Measurements from ENCODE around the gene UBE3B. TPM values are rescaled to one million over a fixed set of nuclear protein-coding genes. Genes with fewer than 3 reads are reported as not detected.

UBE3B gene
- total RNA-seq, 1 donor from 2014 or later, result 34.4 TPM

GRCh38 chr12:109581334-109581691 is 103.9 kb downstream of the UBE3B start:
- H2AFZ ChIP-seq (ENCODE audit: low read depth, low read length), result no peak overlapping the region
- no peak overlapping the region for H3K4me2 ChIP-seq (ENCODE audit: low read length)
- FAIRE-seq, result no peak
- Mint-ChIP-seq H3K27me3 (ENCODE audit: low read depth, unreplicated experiment) (no peaks in the 10 kb centered on the region), H3K9me3 (ENCODE audit: unreplicated experiment) (no peaks in the 10 kb centered on the region), H3K4me3 (ENCODE audit: unreplicated experiment) (no peak overlapping the region), H3K27ac (ENCODE audit: unreplicated experiment) (no peak overlapping the region), H3K36me3 (ENCODE audit: low read depth, unreplicated experiment) (peaks cover 17% of the 10 kb centered on the region), H3K4me1 (ENCODE audit: low read depth, unreplicated experiment) (peaks cover 7% of the 10 kb centered on the region)
- no peak overlapping the region for H3K4me3 ChIP-seq (ENCODE audit: insufficient read depth, low read depth, low read length)
- no peak for DNase-seq (ENCODE audit: low read depth)
- no peaks in the 10 kb centered on the region for H3K4me1 ChIP-seq (ENCODE audit: insufficient read depth, low read length)
- H3K9me3 ChIP-seq (ENCODE audit: insufficient read depth, low read depth, low read length), result no peaks in the 10 kb centered on the region
- peaks cover 15% of the 10 kb centered on the region for H3K36me3 ChIP-seq (ENCODE audit: insufficient read depth, low read length)
- no peaks in the 10 kb centered on the region for H3K79me2 ChIP-seq (ENCODE audit: insufficient read depth, low read length)
- H3K27me3 ChIP-seq (ENCODE audit: insufficient read depth, low read length), result no peaks in the 10 kb centered on the region
- H4K20me1 ChIP-seq (ENCODE audit: insufficient read depth, low read length), result peaks cover 11% of the 10 kb centered on the region
- H3K27ac ChIP-seq (ENCODE audit: low read depth, low read length), result no peak overlapping the region
- TF ChIP-seq EZH2 (IDR thresholded peaks at IDR 0.05; ENCODE audit: insufficient read depth, low read length) (no peak), CTCF (IDR thresholded peaks at IDR 0.05; ENCODE audit: insufficient read depth, low read depth, low read length) (no peak)
- no peak overlapping the region for H3K9ac ChIP-seq (ENCODE audit: low read length)

- H3K27me3 Mint-ChIP-seq (ENCODE audit: low read depth, unreplicated experiment), result no peaks in the 10 kb centered on the region
- H2AFZ ChIP-seq (ENCODE audit: low read depth, low read length), result no peak overlapping the region
- no peaks in the 10 kb centered on the region for H3K9me3 ChIP-seq (ENCODE audit: insufficient read depth, low read depth, low read length)
- no peak overlapping the region for H3K9ac ChIP-seq (ENCODE audit: low read length)
- TF ChIP-seq CTCF (IDR thresholded peaks at IDR 0.05; ENCODE audit: insufficient read depth, low read depth, low read length) (no peak), EZH2 (IDR thresholded peaks at IDR 0.05; ENCODE audit: insufficient read depth, low read length) (no peak)
- H3K4me1 Mint-ChIP-seq (ENCODE audit: low read depth, unreplicated experiment), result peaks cover 7% of the 10 kb centered on the region
- H3K27me3 ChIP-seq (ENCODE audit: insufficient read depth, low read length), result no peaks in the 10 kb centered on the region
- peak; percentile 59 for DNase-seq (ENCODE audit: low read depth)
- H3K27ac ChIP-seq (ENCODE audit: low read depth, low read length), result no peak overlapping the region
- FAIRE-seq, result no peak
- H3K4me3 Mint-ChIP-seq (ENCODE audit: unreplicated experiment), result no peak overlapping the region
- no peak overlapping the region for H3K4me2 ChIP-seq (ENCODE audit: low read length)
- H3K9me3 Mint-ChIP-seq (ENCODE audit: unreplicated experiment), result no peaks in the 10 kb centered on the region
- H3K36me3 Mint-ChIP-seq (ENCODE audit: low read depth, unreplicated experiment), result peaks cover 17% of the 10 kb centered on the region
- H3K4me3 ChIP-seq (ENCODE audit: insufficient read depth, low read depth, low read length), result no peak overlapping the region
- H3K27ac Mint-ChIP-seq (ENCODE audit: unreplicated experiment), result no peak overlapping the region
- H4K20me1 ChIP-seq (ENCODE audit: insufficient read depth, low read length), result peaks cover 11% of the 10 kb centered on the region
- no peaks in the 10 kb centered on the region for H3K4me1 ChIP-seq (ENCODE audit: insufficient read depth, low read length)
- H3K36me3 ChIP-seq (ENCODE audit: insufficient read depth, low read length), result peaks cover 17% of the 10 kb centered on the region
- H3K79me2 ChIP-seq (ENCODE audit: insufficient read depth, low read length), result no peaks in the 10 kb centered on the region
Observed at GRCh38 chr12:109581856-109582255, 104.4 kb downstream of the UBE3B start.

DNA sequence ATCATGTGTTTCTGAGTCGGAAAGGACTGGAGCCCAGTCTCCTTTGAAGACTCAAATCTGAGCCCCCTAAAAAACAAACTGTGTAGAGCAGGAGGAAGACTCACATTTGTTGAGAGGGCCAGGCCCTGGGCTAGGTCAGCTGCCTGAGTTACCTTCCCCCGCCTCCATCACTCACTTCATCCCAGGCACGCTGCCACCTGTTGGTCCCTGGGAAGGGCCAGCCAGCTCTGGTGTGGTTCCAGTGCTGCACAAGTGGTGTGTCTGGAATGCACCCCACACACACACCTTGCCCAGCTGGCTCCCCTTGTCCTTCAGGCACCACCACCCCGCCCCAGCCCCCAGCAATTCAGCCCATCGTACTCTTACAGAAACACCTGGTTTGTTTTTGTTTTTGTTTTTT is 105.2 kb downstream of the UBE3B start:
- no peak overlapping the region for H3K27ac ChIP-seq (ENCODE audit: low read depth, low read length)
- H3K9me3 ChIP-seq (ENCODE audit: insufficient read depth, low read depth, low read length), result no peaks in the 10 kb centered on the region
- Mint-ChIP-seq H3K27me3 (ENCODE audit: low read depth, unreplicated experiment) (no peaks in the 10 kb centered on the region), H3K27ac (ENCODE audit: unreplicated experiment) (no peak overlapping the region), H3K4me1 (ENCODE audit: low read depth, unreplicated experiment) (peaks cover 9% of the 10 kb centered on the region), H3K4me3 (ENCODE audit: unreplicated experiment) (no peak overlapping the region), H3K36me3 (ENCODE audit: low read depth, unreplicated experiment) (peaks cover 16% of the 10 kb centered on the region), H3K9me3 (ENCODE audit: unreplicated experiment) (no peaks in the 10 kb centered on the region)
- H4K20me1 ChIP-seq (ENCODE audit: insufficient read depth, low read length), result peaks cover 11% of the 10 kb centered on the region
- no peak overlapping the region for H3K9ac ChIP-seq (ENCODE audit: low read length)
- no peak for TF ChIP-seq CTCF (IDR thresholded peaks at IDR 0.05; ENCODE audit: insufficient read depth, low read depth, low read length)
- TF ChIP-seq EZH2 (IDR thresholded peaks at IDR 0.05; ENCODE audit: insufficient read depth, low read length), result no peak
- DNase-seq (ENCODE audit: low read depth) (no peak), FAIRE-seq (no peak)
- no peaks in the 10 kb centered on the region for H3K4me1 ChIP-seq (ENCODE audit: insufficient read depth, low read length)
- H3K4me3 ChIP-seq (ENCODE audit: insufficient read depth, low read depth, low read length), result no peak overlapping the region
- no peaks in the 10 kb centered on the region for H3K27me3 ChIP-seq (ENCODE audit: insufficient read depth, low read length)
- H3K36me3 ChIP-seq (ENCODE audit: insufficient read depth, low read length), result peaks cover 20% of the 10 kb centered on the region
- H2AFZ ChIP-seq (ENCODE audit: low read depth, low read length), result no peak overlapping the region
- no peaks in the 10 kb centered on the region for H3K79me2 ChIP-seq (ENCODE audit: insufficient read depth, low read length)
- no peak overlapping the region for H3K4me2 ChIP-seq (ENCODE audit: low read length)
